Neuron (in vitro differentiated cells): Measurements from ENCODE around the gene TRAF2.

Source experiments
- H2AFZ ChIP-seq: one replicate; pipeline ENCODE4 v1.6.1; 2013; ENCODE audit warnings: low read depth, mild to moderate bottlenecking, inconsistent platforms, low read length, moderate library complexity
- H3K27me3 ChIP-seq: one replicate; pipeline ENCODE4 v1.6.1; 2013; ENCODE audit warnings: low read length; ENCODE audit not compliant: insufficient read depth
- H3K36me3 ChIP-seq: one replicate; pipeline ENCODE4 v1.6.1; 2013; ENCODE audit warnings: low read length; ENCODE audit not compliant: insufficient read depth
- H3K4me1 ChIP-seq: one replicate; pipeline ENCODE4 v1.6.1; 2013; ENCODE audit warnings: low read length; ENCODE audit not compliant: insufficient read depth
- H3K4me3 ChIP-seq: 2 replicates; pipeline ENCODE4 v1.5.1; 2013; ENCODE audit warnings: mild to moderate bottlenecking, low read length, moderate library complexity
- H3K9me3 ChIP-seq: one replicate; pipeline ENCODE4 v1.6.1; 2013; ENCODE audit warnings: low read length

Gene TRAF2

DNA sequence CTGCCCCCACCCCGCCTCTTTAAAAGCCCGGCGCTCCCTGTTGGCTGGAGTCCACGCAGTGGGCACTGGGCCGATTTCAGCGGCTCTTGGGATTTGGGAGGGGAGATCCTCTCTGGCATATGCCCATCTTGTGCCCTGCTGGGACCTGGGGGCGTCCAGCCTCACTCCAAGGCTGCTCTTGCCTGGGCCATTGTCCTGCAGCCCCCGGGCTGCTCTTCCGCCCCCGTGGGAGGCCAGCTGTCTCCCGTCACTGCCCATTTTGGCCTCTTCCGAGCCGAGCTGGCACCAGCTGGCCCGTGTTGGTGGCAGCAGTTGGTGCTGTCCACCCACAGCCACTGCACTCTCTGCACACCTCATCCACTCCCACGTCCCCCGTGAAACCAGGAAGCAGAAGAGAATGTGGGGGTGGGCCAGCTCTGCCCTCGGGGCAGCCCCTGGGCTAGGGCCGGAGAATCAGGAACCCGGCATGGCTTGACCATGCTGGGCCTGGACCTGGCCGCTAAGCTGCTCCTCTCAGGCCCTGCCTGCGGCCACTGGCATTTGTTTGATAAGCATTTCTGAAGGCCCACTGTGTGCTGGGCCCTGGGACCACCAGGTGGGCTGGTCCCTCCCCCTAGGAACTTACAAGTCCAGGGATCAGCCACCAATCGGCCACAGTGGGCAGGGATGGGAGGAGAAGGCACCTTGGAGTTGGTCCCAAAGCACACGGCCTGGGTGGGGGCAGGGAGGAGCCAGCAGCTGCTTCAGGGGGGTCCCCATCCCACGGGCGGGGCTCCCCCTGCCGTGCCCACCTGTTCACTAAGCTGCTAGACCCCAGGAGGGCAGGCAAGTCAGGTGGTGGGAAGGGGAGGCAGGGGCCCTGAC, 60.9 kb downstream of the TRAF2 start:
- H3K4me3 ChIP-seq, result no peak overlapping the region
- peaks cover 12% of the 10 kb centered on the region for H3K4me1 ChIP-seq
- peaks cover 7% of the 10 kb centered on the region for H3K36me3 ChIP-seq
- no peak overlapping the region for H2AFZ ChIP-seq
- H3K27me3 ChIP-seq, result no peaks in the 10 kb centered on the region
- no peaks in the 10 kb centered on the region for H3K9me3 ChIP-seq

GRCh38 chr9:136947955-136948510, 61.7 kb downstream of the TRAF2 start:
- H2AFZ ChIP-seq, result no peak overlapping the region
- no peak overlapping the region for H3K4me3 ChIP-seq
- H3K4me1 ChIP-seq, result peaks cover 14% of the 10 kb centered on the region
- H3K27me3 ChIP-seq, result no peaks in the 10 kb centered on the region
- H3K9me3 ChIP-seq, result no peaks in the 10 kb centered on the region
- H3K36me3 ChIP-seq, result no peaks in the 10 kb centered on the region

- H3K4me1 ChIP-seq, result peaks cover 10% of the 10 kb centered on the region
- no peaks in the 10 kb centered on the region for H3K36me3 ChIP-seq
- H3K4me3 ChIP-seq, result peak overlapping the region; percentile 63
- H3K9me3 ChIP-seq, result no peaks in the 10 kb centered on the region
- peak overlapping the region; percentile 42 for H2AFZ ChIP-seq
- H3K27me3 ChIP-seq, result no peaks in the 10 kb centered on the region
These were observed 63.0 kb downstream of the TRAF2 start for GRCh38 chr9:136949239-136949816.

- no peaks in the 10 kb centered on the region for H3K9me3 ChIP-seq
- no peaks in the 10 kb centered on the region for H3K36me3 ChIP-seq
- H2AFZ ChIP-seq, result peak overlapping the region; percentile 42
- H3K4me3 ChIP-seq, result peak overlapping the region; percentile 63
- no peaks in the 10 kb centered on the region for H3K27me3 ChIP-seq
- H3K4me1 ChIP-seq, result peaks cover 10% of the 10 kb centered on the region
These were observed 63.7 kb downstream of the TRAF2 start for GRCh38 chr9:136949817-136950655.

DNA sequence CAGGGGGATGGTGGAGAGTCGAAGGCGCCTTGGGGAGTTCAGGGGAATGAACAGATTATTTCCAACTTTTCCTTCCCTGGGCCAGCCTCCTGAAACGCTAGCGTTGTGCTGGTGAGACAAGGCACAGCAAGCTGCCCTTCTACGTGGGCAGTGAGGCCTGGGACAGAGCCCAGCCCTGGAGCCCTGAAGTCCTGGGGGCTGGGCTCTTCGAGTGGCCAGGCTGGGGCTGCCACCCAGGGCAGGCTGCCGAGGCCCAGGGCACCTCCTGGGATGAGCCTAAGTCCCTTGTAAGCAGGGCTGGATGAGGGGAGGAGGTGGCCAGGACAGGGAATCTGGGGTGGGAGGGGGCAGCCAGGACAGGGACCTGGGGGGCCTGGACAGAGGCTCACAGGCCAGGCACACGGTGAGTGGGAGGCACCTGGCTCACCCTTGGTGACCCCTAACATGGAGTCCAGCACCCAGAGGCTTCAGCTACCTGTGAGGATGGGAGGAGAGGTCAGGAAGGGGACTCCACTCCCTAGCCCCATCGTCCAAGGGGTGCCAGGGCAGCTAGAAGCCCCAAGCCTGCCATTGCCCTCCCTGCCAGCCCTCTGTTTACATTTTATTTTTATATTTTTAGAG, 64.5 kb downstream of the TRAF2 start:
- peak overlapping the region; percentile 63 for H3K4me3 ChIP-seq
- H3K27me3 ChIP-seq, result no peaks in the 10 kb centered on the region
- H3K36me3 ChIP-seq, result no peaks in the 10 kb centered on the region
- H3K9me3 ChIP-seq, result no peaks in the 10 kb centered on the region
- peaks cover 10% of the 10 kb centered on the region for H3K4me1 ChIP-seq
- peak overlapping the region; percentile 42 for H2AFZ ChIP-seq

- Histone ChIP-seq H3K4me3 (no peak within 1 kb of the TSS), H2AFZ (no peak within 1 kb of the TSS), H3K4me1 (peaks cover 10% of the 10 kb centered on the region), H3K27me3 (no peaks in the 10 kb centered on the region), H3K36me3 (no peaks in the 10 kb centered on the region), H3K9me3 (no peaks in the 10 kb centered on the region)
These were observed 65.4 kb downstream of the TRAF2 start, which contains the start of gene LCN12 for GRCh38 chr9:136951541-136952320. TSS of gene LCN12 (plus strand) at chr9:136952273. CDS start at chr9:136952328, 55 bp downstream.

DNA sequence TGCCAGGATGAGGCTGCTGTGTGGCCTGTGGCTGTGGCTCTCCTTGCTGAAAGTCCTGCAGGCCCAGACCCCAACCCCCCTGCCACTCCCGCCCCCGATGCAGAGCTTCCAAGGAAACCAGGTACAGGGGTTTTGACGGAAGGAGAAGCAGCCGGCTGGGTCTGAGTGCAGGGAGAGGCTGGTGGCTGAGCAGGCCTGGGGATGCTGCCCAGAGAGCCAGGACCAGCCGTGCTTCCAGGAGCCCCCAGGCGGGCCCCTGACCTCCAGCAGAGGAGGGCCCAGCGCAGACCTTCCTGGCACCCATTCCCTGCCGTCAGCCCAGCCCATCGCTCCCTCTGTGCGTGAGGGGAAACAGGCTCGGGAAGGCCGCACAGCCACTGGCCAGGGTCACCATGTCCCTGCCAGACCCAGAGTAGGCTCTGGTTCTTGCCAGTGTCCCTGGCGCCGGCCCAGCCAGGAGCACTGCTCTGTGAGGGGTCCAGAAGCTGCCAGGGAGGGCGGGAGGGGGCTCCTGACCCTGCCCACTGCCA, 66.1 kb downstream of the TRAF2 start:
- no peaks in the 10 kb centered on the region for H3K9me3 ChIP-seq
- no peak overlapping the region for H2AFZ ChIP-seq

GRCh38 chr9:136952876-136953770, 66.8 kb downstream of the TRAF2 start:
- Histone ChIP-seq H2AFZ (no peak overlapping the region), H3K27me3 (no peaks in the 10 kb centered on the region), H3K36me3 (no peaks in the 10 kb centered on the region), H3K9me3 (no peaks in the 10 kb centered on the region), H3K4me3 (no peak overlapping the region), H3K4me1 (peaks cover 10% of the 10 kb centered on the region)

More for the DNA sequence above, 66.1 kb downstream of the TRAF2 start:
- H3K27me3 ChIP-seq, result no peaks in the 10 kb centered on the region
- no peaks in the 10 kb centered on the region for H3K36me3 ChIP-seq
- H3K4me1 ChIP-seq, result peaks cover 10% of the 10 kb centered on the region
- no peak overlapping the region for H3K4me3 ChIP-seq

- Histone ChIP-seq H3K4me1 (peaks cover 10% of the 10 kb centered on the region), H2AFZ (no peak overlapping the region), H3K4me3 (no peak overlapping the region), H3K36me3 (no peaks in the 10 kb centered on the region), H3K9me3 (no peaks in the 10 kb centered on the region), H3K27me3 (no peaks in the 10 kb centered on the region)
These were observed 67.5 kb downstream of the TRAF2 start for GRCh38 chr9:136953771-136954269.

DNA sequence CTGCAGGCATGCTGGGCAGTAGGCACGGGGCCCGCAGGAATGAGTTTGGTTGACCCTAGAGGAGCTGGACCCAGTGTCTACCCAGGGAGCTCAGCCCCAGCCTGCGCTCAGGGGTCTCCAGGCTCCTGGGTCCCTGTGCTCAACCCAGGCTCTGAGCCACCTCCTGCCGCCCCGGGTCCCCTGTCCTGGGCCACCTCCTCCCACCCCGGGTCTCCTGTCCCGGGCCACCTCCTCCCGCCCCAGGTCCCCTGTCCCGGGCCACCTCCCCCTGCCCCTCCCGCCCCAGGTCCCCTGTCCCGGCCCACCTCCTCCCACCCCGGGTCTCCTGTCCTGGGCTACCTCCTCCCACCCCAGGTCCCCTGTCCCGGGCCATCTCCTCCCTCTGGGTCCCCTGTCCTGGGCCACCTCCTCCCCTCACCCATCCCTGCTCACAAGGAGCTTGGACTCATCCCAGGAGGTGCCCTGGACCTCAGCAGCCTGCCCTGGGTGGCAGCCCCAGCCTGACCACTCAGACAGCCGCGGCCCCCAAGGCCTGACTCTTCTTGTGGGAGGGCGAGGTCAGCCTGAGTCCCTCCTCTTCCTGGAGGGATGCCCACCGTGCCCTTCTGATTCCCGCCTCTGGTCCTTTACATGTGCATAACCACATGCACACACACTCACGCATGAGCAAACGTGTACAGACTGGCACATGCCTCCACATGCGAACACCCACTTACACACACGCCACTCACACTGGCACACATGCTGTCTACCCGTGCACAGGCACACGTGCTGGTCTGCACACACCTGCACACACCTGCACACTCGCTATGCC, 68.2 kb downstream of the TRAF2 start:
- no peaks in the 10 kb centered on the region for H3K9me3 ChIP-seq
- H3K27me3 ChIP-seq, result no peaks in the 10 kb centered on the region
- no peak overlapping the region for H2AFZ ChIP-seq
- peaks cover 10% of the 10 kb centered on the region for H3K4me1 ChIP-seq
- H3K36me3 ChIP-seq, result no peaks in the 10 kb centered on the region
- no peak overlapping the region for H3K4me3 ChIP-seq
